ENCODE data around the gene TP53BP1.
"Not testable (repeated sequence)": the region's sequence is repeated elsewhere in the genome, so short reads cannot be mapped to it uniquely, and the experiment has no call there.

TP53BP1 gene

GRCh38 chr15:43408789-43409188 lies 84.2 kb downstream of the TP53BP1 start:
- DNase-seq, result no peak

GRCh38 chr15:43406808-43407207 lies 86.1 kb downstream of the TP53BP1 start:
- DNase-seq, result no peak

- DNase-seq, result no peak
These were observed 86.8 kb downstream of the TP53BP1 start for GRCh38 chr15:43406189-43406588.

- no peak for DNase-seq
These were observed 88.8 kb downstream of the TP53BP1 start for GRCh38 chr15:43404130-43404529.

- DNase-seq, result no peak
These were observed 89.3 kb downstream of the TP53BP1 start for GRCh38 chr15:43403616-43404015.

- no peak for DNase-seq
These were observed 90.7 kb downstream of the TP53BP1 start for GRCh38 chr15:43402255-43402654.

- not testable (repeated sequence) for DNase-seq
These were observed 99.4 kb downstream of the TP53BP1 start for GRCh38 chr15:43393592-43393991.

- DNase-seq, result no peak
These were observed 102.2 kb downstream of the TP53BP1 start for GRCh38 chr15:43390723-43391122.

- DNase-seq, result no peak
These were observed 109.9 kb downstream of the TP53BP1 start for GRCh38 chr15:43383070-43383469.

GRCh38 chr15:43382310-43382709 lies 110.6 kb downstream of the TP53BP1 start:
- DNase-seq, result no peak

GRCh38 chr15:43378601-43379000 lies 114.4 kb downstream of the TP53BP1 start:
- no peak for DNase-seq

- DNase-seq, result no peak
These were observed 116.8 kb downstream of the TP53BP1 start for GRCh38 chr15:43376017-43376705.

- peak; percentile 75 for DNase-seq
These were observed 121.7 kb downstream of the TP53BP1 start, which contains the start of the genes TUBGCP4 and ZSCAN29 for GRCh38 chr15:43370975-43371974. Gene TUBGCP4, plus strand, starts transcription at chr15:43371101. Its CDS starts 254 bp downstream, at chr15:43371355. Gene ZSCAN29, minus strand, starts transcription at chr15:43371043. Its CDS starts 1,130 bp downstream, at chr15:43369913.

- no peak for DNase-seq
These were observed 122.5 kb downstream of the TP53BP1 start for GRCh38 chr15:43370310-43370974.

GRCh38 chr15:43361313-43361903 lies 131.5 kb downstream of the TP53BP1 start:
- DNase-seq, result no peak

- DNase-seq, result no peak
These were observed 132.1 kb downstream of the TP53BP1 start for GRCh38 chr15:43360821-43361220.
